HUES6 (cell line): ENCODE measurements around the gene JADE3.

Source experiments
- H3K27ac ChIP-seq: 2 replicates; pipeline ENCODE4 v1.7.0; 2013; ENCODE audit warnings: low read depth, mild to moderate bottlenecking, low read length, inconsistent platforms
- H3K27me3 ChIP-seq: 2 replicates; pipeline ENCODE4 v1.6.1; 2013; ENCODE audit warnings: low read length; ENCODE audit not compliant: control insufficient read depth, insufficient read depth
- H3K36me3 ChIP-seq: 2 replicates; pipeline ENCODE4 v1.6.1; 2013; ENCODE audit warnings: low read length; ENCODE audit not compliant: control insufficient read depth, insufficient read depth
- H3K4me1 ChIP-seq: 2 replicates; pipeline ENCODE4 v1.6.1; 2013; ENCODE audit warnings: low read length; ENCODE audit not compliant: control insufficient read depth, insufficient read depth
- H3K4me3 ChIP-seq: 2 replicates; pipeline ENCODE4 v1.5.1; 2013; ENCODE audit warnings: low read depth, low read length
- H3K9ac ChIP-seq: one replicate; pipeline ENCODE4 v1.6.1; 2013; ENCODE audit warnings: mild to moderate bottlenecking, low read length
- H3K9me3 ChIP-seq: 2 replicates; pipeline ENCODE4 v1.6.1; 2013; ENCODE audit warnings: low read depth, low read length; ENCODE audit not compliant: control insufficient read depth, insufficient read depth

The JADE3 gene

GRCh38 chrX:46912098-46912602 is at the start of gene JADE3:
JADE3 (plus strand) TSS chrX:46912421; CDS start chrX:46984895, 72,474 bp downstream.
- H3K27ac ChIP-seq, result peak within 1 kb of the TSS; percentile 39; the same call in 1 of the 2 replicates
- H3K9ac ChIP-seq, result peak within 1 kb of the TSS; percentile 73

GRCh38 chrX:46863072-46863471 is 49.1 kb upstream of the JADE3 start:
- Histone ChIP-seq H3K4me1 (no peaks in the 10 kb centered on the region), H3K27ac (no peak overlapping the region)

More at GRCh38 chrX:46912098-46912602, at the start of gene JADE3:
- H3K27me3 ChIP-seq, result no peaks in the 10 kb centered on the region
- peaks cover 9% of the 10 kb centered on the region; the same call in 1 of the 2 replicates for H3K4me1 ChIP-seq
- H3K36me3 ChIP-seq, result no peaks in the 10 kb centered on the region
- H3K9me3 ChIP-seq, result no peaks in the 10 kb centered on the region
- H3K4me3 ChIP-seq, result peak within 1 kb of the TSS; percentile 63

GRCh38 chrX:46864606-46865005 is 47.6 kb upstream of the JADE3 start:
- Histone ChIP-seq H3K9me3 (no peaks in the 10 kb centered on the region), H3K27ac (no peak overlapping the region), H3K36me3 (no peaks in the 10 kb centered on the region; the same call in 1 of the 2 replicates), H3K4me1 (no peaks in the 10 kb centered on the region), H3K27me3 (no peaks in the 10 kb centered on the region), H3K9ac (no peak overlapping the region), H3K4me3 (no peak overlapping the region)

More at GRCh38 chrX:46863072-46863471, 49.1 kb upstream of the JADE3 start:
- Histone ChIP-seq H3K36me3 (no peaks in the 10 kb centered on the region; the same call in 1 of the 2 replicates), H3K9me3 (no peaks in the 10 kb centered on the region), H3K4me3 (no peak overlapping the region), H3K27me3 (no peaks in the 10 kb centered on the region), H3K9ac (no peak overlapping the region)

- Histone ChIP-seq H3K27ac (no peak overlapping the region), H3K36me3 (no peaks in the 10 kb centered on the region; the same call in 1 of the 2 replicates), H3K4me3 (no peak overlapping the region), H3K9ac (no peak overlapping the region), H3K27me3 (no peaks in the 10 kb centered on the region), H3K4me1 (no peaks in the 10 kb centered on the region), H3K9me3 (no peaks in the 10 kb centered on the region)
Measured at GRCh38 chrX:46865281-46865680, 46.9 kb upstream of the JADE3 start.

GRCh38 chrX:46866726-46867125 is 45.5 kb upstream of the JADE3 start:
- no peaks in the 10 kb centered on the region; the same call in 1 of the 2 replicates for H3K36me3 ChIP-seq
- no peaks in the 10 kb centered on the region for H3K4me1 ChIP-seq
- no peaks in the 10 kb centered on the region for H3K9me3 ChIP-seq
- no peak overlapping the region for H3K4me3 ChIP-seq
- H3K27ac ChIP-seq, result no peak overlapping the region
- H3K9ac ChIP-seq, result no peak overlapping the region
- H3K27me3 ChIP-seq, result no peaks in the 10 kb centered on the region

GRCh38 chrX:46873746-46874145 is 38.5 kb upstream of the JADE3 start:
- H3K9ac ChIP-seq, result no peak overlapping the region
- peaks cover 12% of the 10 kb centered on the region for H3K4me1 ChIP-seq
- H3K27ac ChIP-seq, result no peak overlapping the region
- H3K9me3 ChIP-seq, result no peaks in the 10 kb centered on the region
- H3K36me3 ChIP-seq, result no peaks in the 10 kb centered on the region; the same call in 1 of the 2 replicates
- no peaks in the 10 kb centered on the region for H3K27me3 ChIP-seq
- H3K4me3 ChIP-seq, result no peak overlapping the region

GRCh38 chrX:46876901-46877300 is 35.3 kb upstream of the JADE3 start:
- peaks cover 12% of the 10 kb centered on the region for H3K4me1 ChIP-seq
- H3K36me3 ChIP-seq, result peaks cover 2% of the 10 kb centered on the region; the same call in 1 of the 2 replicates
- no peaks in the 10 kb centered on the region for H3K27me3 ChIP-seq
- no peak overlapping the region for H3K9ac ChIP-seq
- no peak overlapping the region for H3K27ac ChIP-seq
- H3K4me3 ChIP-seq, result no peak overlapping the region
- no peaks in the 10 kb centered on the region for H3K9me3 ChIP-seq

GRCh38 chrX:46882266-46882665 is 30.0 kb upstream of the JADE3 start:
- Histone ChIP-seq H3K9ac (no peak overlapping the region), H3K27me3 (no peaks in the 10 kb centered on the region), H3K9me3 (no peaks in the 10 kb centered on the region), H3K4me1 (0 out of 2 replicates have a peak, but pooled peaks cover 2% of the 10 kb centered on the region), H3K27ac (no peak overlapping the region), H3K36me3 (peaks cover 2% of the 10 kb centered on the region; the same call in 1 of the 2 replicates), H3K4me3 (no peak overlapping the region; the same call in 1 of the 2 replicates)

GRCh38 chrX:46884799-46885198 is 27.4 kb upstream of the JADE3 start:
- Histone ChIP-seq H3K4me1 (0 out of 2 replicates have a peak, but pooled peaks cover 2% of the 10 kb centered on the region), H3K9me3 (no peaks in the 10 kb centered on the region), H3K27ac (no peak overlapping the region), H3K9ac (no peak overlapping the region), H3K27me3 (no peaks in the 10 kb centered on the region), H3K4me3 (no peak overlapping the region), H3K36me3 (0 out of 2 replicates have a peak, but pooled peaks cover 2% of the 10 kb centered on the region)

GRCh38 chrX:46898207-46898606 is 14.0 kb upstream of the JADE3 start:
- no peak overlapping the region for H3K27ac ChIP-seq
- H3K36me3 ChIP-seq, result no peaks in the 10 kb centered on the region
- H3K27me3 ChIP-seq, result no peaks in the 10 kb centered on the region
- H3K9ac ChIP-seq, result no peak overlapping the region
- H3K4me3 ChIP-seq, result no peak overlapping the region
- no peaks in the 10 kb centered on the region for H3K9me3 ChIP-seq
- H3K4me1 ChIP-seq, result no peaks in the 10 kb centered on the region

GRCh38 chrX:46903458-46904242 is 8.6 kb upstream of the JADE3 start:
- Histone ChIP-seq H3K27me3 (no peaks in the 10 kb centered on the region), H3K4me1 (no peaks in the 10 kb centered on the region), H3K36me3 (no peaks in the 10 kb centered on the region), H3K9ac (no peak overlapping the region), H3K9me3 (no peaks in the 10 kb centered on the region), H3K27ac (no peak overlapping the region), H3K4me3 (peak overlapping the region; percentile 66)
